HepG2 (cell line): ENCODE measurements around the gene ECPAS. TPM values are rescaled to one million over a fixed set of nuclear protein-coding genes. Genes with fewer than 3 reads are reported as not detected.
A peak's percentile ranks its signal among the peaks of the same experiment; 100 is the strongest.

ENCODE experiments used
- ASH2L ChIP-seq: fragments of 300-600, 200-600 bp; sonication (generic); IDR thresholded peaks from 2 replicates; pipeline ENCODE4 v1.7.0; 2017; ENCODE audit warnings: low read depth, mild to moderate bottlenecking, moderate library complexity, mixed read lengths, low read length; ENCODE audit not compliant: insufficient read length
- BRCA1 ChIP-seq: sonication (generic); formaldehyde crosslinking; IDR thresholded peaks from 2 replicates; pipeline ENCODE4 v1.4.0; 2020; ENCODE audit warnings: missing genetic modification reagents
- CREB1 ChIP-seq, 2 experiments: fragments of 450-650 bp in 1 of 2; IDR thresholded peaks; 2 replicates each; pipeline ENCODE4 v1.6.1; 2016 to 2017; ENCODE audit warnings: control low read depth in 1 of 2, mild to moderate bottlenecking in 1 of 2, missing compliant biosample characterization in 1 of 2, missing genetic modification characterization in 1 of 2
- HDAC2 ChIP-seq: sonication (generic); formaldehyde crosslinking; IDR thresholded peaks from 2 replicates; pipeline ENCODE4 v1.4.0; 2020; ENCODE audit warnings: missing genetic modification reagents
- IRX3 ChIP-seq: sonication (generic); formaldehyde crosslinking; IDR thresholded peaks from 2 replicates; pipeline ENCODE4 v1.8.1; 2023; ENCODE audit warnings: mild to moderate bottlenecking, low read depth, missing genetic modification reagents, borderline replicate concordance
- JUND ChIP-seq: sonication (generic); formaldehyde crosslinking; IDR thresholded peaks from 2 replicates; pipeline ENCODE4 v1.8.0; 2022; ENCODE audit warnings: mild to moderate bottlenecking, missing genetic modification reagents
- KLF11 ChIP-seq: IDR thresholded peaks from 2 replicates; pipeline ENCODE4 v1.6.1; 2016; ENCODE audit warnings: missing compliant biosample characterization
- SOX6 ChIP-seq, 2 experiments: fragments of 450-650 bp in 1 of 2; sonication (generic) in 1 of 2; formaldehyde crosslinking in 1 of 2; IDR thresholded peaks; 2 replicates each; pipeline versions ENCODE4 v1.4.0 to v1.6.1; 2017 to 2020; ENCODE audit warnings: antibody characterized with exemption in 1 of 2, mild to moderate bottlenecking in 1 of 2, missing genetic modification reagents in 1 of 2
- ZBTB1 ChIP-seq: sonication (generic); formaldehyde crosslinking; IDR thresholded peaks from 2 replicates; pipeline ENCODE4 v1.4.0; 2020; ENCODE audit warnings: missing genetic modification reagents, borderline replicate concordance
- ZBTB21 ChIP-seq: sonication (generic); formaldehyde crosslinking; IDR thresholded peaks from 2 replicates; pipeline ENCODE4 v1.4.0; 2020; ENCODE audit warnings: missing genetic modification reagents
- ZNF350 ChIP-seq: sonication (generic); formaldehyde crosslinking; IDR thresholded peaks from 2 replicates; pipeline ENCODE4 v1.4.0; 2020; ENCODE audit warnings: mild to moderate bottlenecking, low read depth, missing genetic modification reagents, borderline replicate concordance
- ZNF367 ChIP-seq: sonication (generic); formaldehyde crosslinking; IDR thresholded peaks from 2 replicates; pipeline ENCODE4 v1.4.0; 2020; ENCODE audit warnings: missing genetic modification reagents, borderline replicate concordance
- ZNF564 ChIP-seq: sonication (generic); formaldehyde crosslinking; IDR thresholded peaks from 2 replicates; pipeline ENCODE4 v1.8.1; 2023; ENCODE audit warnings: mild to moderate bottlenecking, missing genetic modification reagents
- ZNF713 ChIP-seq: sonication (generic); formaldehyde crosslinking; IDR thresholded peaks from 2 replicates; pipeline ENCODE4 v1.4.0; 2020; ENCODE audit warnings: mild to moderate bottlenecking, missing genetic modification reagents
- ZNF746 ChIP-seq: sonication (generic); formaldehyde crosslinking; IDR thresholded peaks from 2 replicates; pipeline ENCODE4 v1.8.0; 2022; ENCODE audit warnings: mild to moderate bottlenecking, missing genetic modification reagents
- ZNF792 ChIP-seq: IDR thresholded peaks from 2 replicates; pipeline ENCODE4 v1.6.1; 2016
- polyA plus RNA-seq, 8 experiments: library from polyadenylated mRNA; depleted of rRNA in 3 of 8; stranded (reverse) in 7 of 8; unstranded in 1 of 8; fragments of >200 nt; fragmentation: Illumina TruSeq in 4 of 8; extraction: Trizol in 4 of 8; gene quantifications; 2 replicates each; pipeline versions ENCODE4 v1.2.1 to v1.2.3, GENCODE V29; 2011 to 2016; ENCODE audit warnings: low read depth in 4 of 8, missing spikeins in 1 of 8, mixed read lengths in 1 of 8; ENCODE audit not compliant: insufficient read depth in 1 of 8
- total RNA-seq, 5 experiments: library from RNA; depleted of rRNA; stranded (reverse); fragments of >200 nt; fragmentation: Illumina TruSeq; extraction: Trizol; gene quantifications; 2 replicates each; pipeline ENCODE4 v1.2.3, GENCODE V29; 2016; ENCODE audit warnings: low read depth in 1 of 5
- TF ChIP-seq, protein P1 (sequence below): sonication (generic); formaldehyde crosslinking; IDR thresholded peaks from 2 replicates; pipeline ENCODE4 v1.4.0; 2020; ENCODE audit warnings: low read depth, missing genetic modification reagents
- TF ChIP-seq, protein P2 (sequence below): sonication (generic); formaldehyde crosslinking; IDR thresholded peaks from 2 replicates; pipeline ENCODE4 v1.8.1; 2023; ENCODE audit warnings: mild to moderate bottlenecking, missing genetic modification reagents

The ECPAS gene
- total and polyA plus RNA-seq, 2 of the 13 experiments (the other 11 are each of a cell fraction or from before 2014, with no cell fraction given) = 35.3 to 58.0 TPM

DNA sequence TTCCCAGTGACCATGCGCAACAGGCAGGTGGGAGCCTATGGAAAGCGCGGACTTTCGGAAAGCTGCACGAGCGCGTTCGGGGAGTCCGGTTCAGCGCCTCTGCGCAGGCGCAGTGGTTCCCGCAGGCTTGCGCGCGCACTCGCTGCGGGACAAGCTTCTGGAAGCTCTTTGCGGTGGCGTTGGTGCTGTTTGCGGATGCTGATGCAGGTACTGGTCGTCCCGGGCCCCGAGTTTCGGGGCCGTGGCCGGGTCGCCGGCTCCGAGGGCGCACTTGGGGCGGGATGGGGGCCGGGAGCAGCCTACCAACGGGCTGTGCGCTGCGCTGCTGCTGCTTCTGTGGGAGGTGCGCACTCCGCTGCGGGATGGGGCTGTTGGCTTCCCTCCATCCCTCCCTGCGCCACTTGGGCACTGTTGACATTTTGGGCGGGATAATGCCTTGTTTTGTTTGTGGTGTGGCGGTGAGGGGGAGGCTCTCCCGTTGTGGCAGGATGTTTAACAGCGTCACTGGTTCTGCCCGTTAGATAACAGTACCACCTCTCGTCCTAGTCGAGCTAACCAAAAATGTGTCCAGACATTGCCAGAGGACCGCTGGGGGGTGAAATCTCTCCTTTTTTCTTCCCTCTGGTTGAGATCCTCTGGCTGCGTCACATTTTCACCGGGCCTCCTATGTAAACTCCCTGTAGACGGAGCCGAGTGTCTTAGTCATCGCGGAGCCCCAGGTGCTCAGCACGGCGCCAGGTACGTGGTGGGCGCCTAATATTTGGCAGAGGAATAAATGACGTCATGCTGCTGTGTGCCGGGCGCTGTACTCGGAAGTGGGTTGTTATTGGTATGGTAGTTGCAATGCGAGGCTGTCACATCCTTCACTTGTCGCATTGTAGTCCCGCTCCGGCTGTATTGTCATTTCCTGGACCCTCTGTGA, 41.1 kb upstream of the ECPAS start, which contains the start of gene ZNF483 (continued):
- TF ChIP-seq, protein P1, sequence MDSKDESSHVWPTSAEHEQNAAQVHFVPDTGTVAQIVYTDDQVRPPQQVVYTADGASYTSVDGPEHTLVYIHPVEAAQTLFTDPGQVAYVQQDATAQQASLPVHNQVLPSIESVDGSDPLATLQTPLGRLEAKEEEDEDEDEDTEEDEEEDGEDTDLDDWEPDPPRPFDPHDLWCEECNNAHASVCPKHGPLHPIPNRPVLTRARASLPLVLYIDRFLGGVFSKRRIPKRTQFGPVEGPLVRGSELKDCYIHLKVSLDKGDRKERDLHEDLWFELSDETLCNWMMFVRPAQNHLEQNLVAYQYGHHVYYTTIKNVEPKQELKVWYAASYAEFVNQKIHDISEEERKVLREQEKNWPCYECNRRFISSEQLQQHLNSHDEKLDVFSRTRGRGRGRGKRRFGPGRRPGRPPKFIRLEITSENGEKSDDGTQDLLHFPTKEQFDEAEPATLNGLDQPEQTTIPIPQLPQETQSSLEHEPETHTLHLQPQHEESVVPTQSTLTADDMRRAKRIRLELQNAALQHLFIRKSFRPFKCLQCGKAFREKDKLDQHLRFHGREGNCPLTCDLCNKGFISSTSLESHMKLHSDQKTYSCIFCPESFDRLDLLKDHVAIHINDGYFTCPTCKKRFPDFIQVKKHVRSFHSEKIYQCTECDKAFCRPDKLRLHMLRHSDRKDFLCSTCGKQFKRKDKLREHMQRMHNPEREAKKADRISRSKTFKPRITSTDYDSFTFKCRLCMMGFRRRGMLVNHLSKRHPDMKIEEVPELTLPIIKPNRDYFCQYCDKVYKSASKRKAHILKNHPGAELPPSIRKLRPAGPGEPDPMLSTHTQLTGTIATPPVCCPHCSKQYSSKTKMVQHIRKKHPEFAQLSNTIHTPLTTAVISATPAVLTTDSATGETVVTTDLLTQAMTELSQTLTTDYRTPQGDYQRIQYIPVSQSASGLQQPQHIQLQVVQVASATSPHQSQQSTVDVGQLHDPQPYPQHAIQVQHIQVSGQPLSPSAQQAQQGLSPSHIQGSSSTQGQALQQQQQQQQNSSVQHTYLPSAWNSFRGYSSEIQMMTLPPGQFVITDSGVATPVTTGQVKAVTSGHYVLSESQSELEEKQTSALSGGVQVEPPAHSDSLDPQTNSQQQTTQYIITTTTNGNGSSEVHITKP (CRISPR knock-in tag) = peak; percentile 14; the same call in 1 of the 2 replicates
- TF ChIP-seq ZNF564 (CRISPR knock-in tag) (0 out of 2 replicates have a peak, but pooled peaks have one; percentile 13), CREB1 (IDR thresholded peaks at IDR 0.05) (peak; percentile 92), CREB1 (CRISPR knock-in tag; IDR thresholded peaks at IDR 0.05) (no peak), ZNF746 (CRISPR knock-in tag) (no peak), ZNF367 (CRISPR knock-in tag) (no peak), ZBTB1 (CRISPR knock-in tag) (peak; percentile 29; the same call in 1 of the 2 replicates), ZBTB21 (CRISPR knock-in tag) (peak; percentile 35; the same call in 1 of the 2 replicates), ZNF350 (CRISPR knock-in tag) (peak; percentile 61; the same call in 1 of the 2 replicates), ZNF713 (CRISPR knock-in tag) (no peak), IRX3 (peak; percentile 81; the same call in 1 of the 2 replicates), SOX6 (IDR thresholded peaks at IDR 0.05) (no peak), SOX6 (CRISPR knock-in tag; IDR thresholded peaks at IDR 0.05) (peak; percentile 48), ZNF792 (CRISPR knock-in tag) (peak; percentile 65; the same call in 1 of the 2 replicates), BRCA1 (CRISPR knock-in tag) (no peak), HDAC2 (peak; percentile 43; the same call in 1 of the 2 replicates), KLF11 (no peak), JUND (CRISPR knock-in tag) (no peak), ASH2L (peak; percentile 37)
- TF ChIP-seq, protein P2, sequence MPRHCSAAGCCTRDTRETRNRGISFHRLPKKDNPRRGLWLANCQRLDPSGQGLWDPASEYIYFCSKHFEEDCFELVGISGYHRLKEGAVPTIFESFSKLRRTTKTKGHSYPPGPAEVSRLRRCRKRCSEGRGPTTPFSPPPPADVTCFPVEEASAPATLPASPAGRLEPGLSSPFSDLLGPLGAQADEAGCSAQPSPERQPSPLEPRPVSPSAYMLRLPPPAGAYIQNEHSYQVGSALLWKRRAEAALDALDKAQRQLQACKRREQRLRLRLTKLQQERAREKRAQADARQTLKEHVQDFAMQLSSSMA (CRISPR knock-in tag) = 0 out of 2 replicates have a peak, but pooled peaks have one; percentile 39
